ENCODE measurements around the gene ZFX.

ZFX gene

DNA sequence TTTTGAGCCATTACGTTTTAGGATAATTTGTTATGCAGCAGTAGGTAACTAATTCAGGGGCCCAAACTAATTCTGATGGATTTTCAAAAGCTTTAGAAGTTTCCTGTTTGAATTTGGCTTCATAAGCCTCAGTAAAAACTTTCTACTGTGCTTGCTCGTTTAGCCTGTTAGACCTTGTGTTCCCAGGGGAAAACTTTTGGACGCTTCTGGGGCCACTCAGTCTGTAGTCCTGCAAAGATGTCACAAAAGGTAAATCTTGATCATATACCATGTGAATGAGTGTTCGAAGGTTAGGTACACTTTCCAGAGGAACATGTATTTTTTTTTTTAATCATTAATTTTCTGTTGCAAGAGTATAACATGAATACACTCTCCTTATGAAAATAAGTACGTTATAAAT lies 93.7 kb downstream of the ZFX start:
- no peak for DNase-seq

GRCh38 chrX:24243692-24244091 lies 94.2 kb downstream of the ZFX start:
- no peak for DNase-seq

DNA sequence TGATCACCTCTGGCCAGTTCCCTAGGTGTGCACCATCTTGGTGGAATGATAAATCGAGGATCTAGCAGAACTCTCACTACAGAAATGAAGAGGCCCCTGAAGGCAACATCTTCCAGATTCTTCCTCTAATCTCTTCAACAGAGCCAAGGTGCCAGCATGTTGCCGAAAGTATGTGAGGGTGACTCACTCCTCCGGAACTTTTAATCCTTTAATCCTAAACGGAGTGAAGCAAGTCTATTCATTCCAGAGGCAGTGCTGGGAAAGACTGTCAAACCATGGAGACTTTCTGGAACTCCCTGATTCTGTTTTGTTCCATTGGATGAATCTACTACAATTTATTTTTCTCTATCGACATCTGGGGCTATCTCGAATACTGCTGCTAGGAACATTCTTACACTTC lies 95.7 kb downstream of the ZFX start:
- DNase-seq, result no peak

DNA sequence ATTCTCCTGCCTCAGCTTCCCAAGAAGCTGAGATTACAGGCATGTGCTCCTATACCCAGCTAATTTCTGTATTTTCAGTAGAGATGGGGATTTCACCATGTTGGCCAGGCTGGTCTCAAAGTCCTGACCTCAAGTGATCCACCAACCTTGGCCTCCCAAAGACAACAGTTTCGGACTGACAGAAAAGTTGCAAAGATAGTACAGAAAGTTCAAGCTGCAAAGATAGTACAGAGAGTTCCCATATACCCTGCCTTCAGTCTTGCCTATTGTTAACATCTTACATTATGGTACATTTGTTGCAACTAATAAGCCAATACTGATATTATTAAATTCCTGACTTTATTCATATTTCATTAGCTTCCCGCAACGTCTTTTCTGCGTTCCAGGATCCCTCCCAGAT lies 98.5 kb downstream of the ZFX start:
- no peak for DNase-seq

DNA sequence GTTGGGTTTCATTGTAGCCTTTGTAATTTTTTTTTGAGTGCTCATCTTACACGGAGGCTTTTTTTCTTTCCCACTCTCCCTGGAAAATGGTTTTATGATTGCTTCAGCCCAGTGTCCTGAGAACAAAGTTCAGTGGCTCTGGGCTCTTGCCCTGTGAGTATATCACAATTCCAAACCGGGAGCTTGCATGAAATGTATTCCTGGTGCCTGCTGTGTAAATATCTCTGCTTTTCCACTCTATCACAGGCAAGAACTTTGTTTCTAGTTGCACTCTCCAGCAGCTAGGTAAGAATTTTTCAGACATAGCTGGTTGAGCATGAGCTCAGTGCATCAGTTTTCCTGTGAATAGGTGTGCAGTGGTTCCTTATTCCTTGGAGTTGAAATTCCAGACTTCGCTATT lies 103.5 kb downstream of the ZFX start:
- no peak for DNase-seq

- no peak for DNase-seq
Measured at GRCh38 chrX:24253469-24253868, 103.9 kb downstream of the ZFX start.

GRCh38 chrX:24257011-24257410 lies 107.5 kb downstream of the ZFX start:
- DNase-seq, result no peak

GRCh38 chrX:24259544-24260240 lies 110.2 kb downstream of the ZFX start:
- DNase-seq, result peak; percentile 23

DNA sequence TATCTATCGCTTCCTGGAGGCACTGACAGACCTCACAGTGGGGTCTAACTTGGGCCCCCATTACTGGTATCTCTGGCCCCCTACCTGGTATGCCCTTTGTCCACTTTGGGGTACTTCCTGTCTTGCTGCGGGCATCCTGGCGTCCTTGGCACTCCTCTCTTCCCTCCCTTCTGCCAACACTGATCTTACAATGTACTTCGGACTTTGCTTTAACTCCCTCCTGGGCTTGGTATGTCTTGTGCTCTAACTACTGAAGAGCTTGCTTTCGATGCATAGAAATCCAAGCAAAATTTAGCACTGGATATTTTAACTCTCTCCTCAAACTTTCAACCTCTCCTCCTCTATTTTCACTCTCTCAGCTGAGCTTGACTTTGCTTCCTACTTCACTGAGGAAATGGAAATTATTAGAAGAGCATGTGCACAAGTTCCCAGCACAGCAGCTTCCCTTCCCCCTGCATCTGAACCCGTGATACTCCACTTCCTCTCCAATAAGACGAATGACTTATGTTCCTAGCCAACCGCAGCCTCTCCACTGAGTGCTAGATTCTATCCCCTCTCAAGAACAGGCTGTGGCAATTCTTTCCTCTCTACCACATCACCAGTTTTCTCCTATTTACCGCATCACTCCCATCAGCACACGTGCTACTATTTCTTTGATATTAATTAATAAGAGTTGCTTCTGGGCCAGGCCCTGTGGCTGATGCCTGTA lies 111.5 kb downstream of the ZFX start:
- no peak for DNase-seq

DNA sequence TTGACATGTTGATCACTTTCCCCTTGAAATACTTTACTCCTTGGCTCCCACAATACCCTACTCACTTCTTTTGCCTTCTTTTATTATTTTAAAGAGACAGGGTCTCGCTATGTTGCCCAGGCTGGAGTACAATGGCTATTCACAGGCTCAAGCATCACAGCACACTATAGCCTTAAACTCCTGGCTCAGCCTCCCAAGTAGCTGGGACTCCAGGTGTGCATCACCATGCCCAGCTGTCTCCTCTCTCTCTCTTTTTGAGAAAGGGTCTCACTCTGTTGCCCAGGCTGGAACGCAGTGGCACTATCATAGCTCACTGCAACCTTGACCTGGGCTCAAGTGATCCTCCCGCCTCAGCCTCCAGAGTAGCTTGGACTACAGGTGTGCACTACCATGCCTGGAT lies 112.8 kb downstream of the ZFX start:
- no peak for DNase-seq

GRCh38 chrX:24264383-24264782 lies 114.9 kb downstream of the ZFX start:
- DNase-seq, result no peak

Data from NCI-H1436 (cell line).